HG02885 (cell line): ENCODE results near the gene ANKRD33B.
A peak's percentile ranks its signal among the peaks of the same experiment; 100 is the strongest.
"Not testable (repeated sequence)": the region's sequence is repeated elsewhere in the genome, so short reads cannot be mapped to it uniquely, and the experiment has no call there.

Experiments
- ATAC-seq: cut with Tn5 transposase; IDR thresholded peaks from one replicate; pipeline ENCODE4 v1.9.1; 2021; ENCODE audit warnings: mild to moderate bottlenecking; ENCODE audit not compliant: unreplicated experiment, poor library complexity

Gene ANKRD33B

DNA sequence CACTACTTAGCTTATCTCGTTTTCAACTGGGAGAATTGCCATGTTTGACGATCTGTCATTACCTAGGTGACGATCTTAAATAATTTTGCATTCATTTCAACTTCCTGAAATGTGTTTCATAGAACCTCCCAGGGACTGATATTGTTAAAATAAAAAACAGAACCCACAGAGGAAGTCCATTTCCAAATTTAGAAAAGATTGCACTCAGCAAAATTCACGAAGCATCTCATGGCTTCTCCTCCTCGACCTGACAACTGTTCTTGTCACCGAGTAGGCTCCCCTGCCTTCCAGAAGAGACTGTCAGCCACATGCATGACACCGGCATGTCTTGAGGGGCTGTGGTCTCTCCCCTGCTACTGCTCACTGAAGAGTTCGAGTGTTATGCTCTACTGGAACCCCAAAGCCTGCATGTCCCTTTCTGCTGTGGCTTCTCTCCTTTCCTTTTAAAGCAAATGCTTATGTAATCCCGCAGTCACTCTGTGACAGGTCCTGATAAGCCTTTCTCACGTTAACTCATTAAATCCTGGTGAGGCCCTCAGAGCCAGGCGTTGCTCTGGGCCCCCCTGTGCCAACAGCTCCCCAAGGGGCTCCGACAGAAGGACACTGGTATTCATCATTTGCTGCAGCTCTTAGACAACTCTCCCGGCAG lies 26.8 kb upstream of the ANKRD33B start:
- ATAC-seq: peak; percentile 46

DNA sequence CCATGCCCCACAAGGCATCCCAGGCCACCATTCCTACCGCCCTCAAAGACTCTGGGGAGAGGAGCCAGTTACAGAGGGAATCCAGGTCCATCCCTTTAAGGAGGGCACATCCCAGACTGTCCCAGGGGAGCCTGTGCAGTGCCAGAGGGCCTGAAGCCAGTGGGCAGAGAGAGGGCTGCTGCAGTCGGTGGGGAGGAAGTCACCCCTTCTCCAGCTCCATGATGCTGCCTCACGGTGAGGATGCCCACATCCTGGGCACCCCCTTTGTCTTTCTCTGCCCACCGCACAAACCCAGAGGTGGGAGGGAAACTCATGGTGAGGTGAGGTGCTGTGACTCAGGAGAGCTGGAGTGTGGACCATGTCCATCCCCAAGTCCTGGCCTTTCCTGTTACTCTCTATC lies 26.2 kb upstream of the ANKRD33B start:
- peak; percentile 19 for ATAC-seq

DNA sequence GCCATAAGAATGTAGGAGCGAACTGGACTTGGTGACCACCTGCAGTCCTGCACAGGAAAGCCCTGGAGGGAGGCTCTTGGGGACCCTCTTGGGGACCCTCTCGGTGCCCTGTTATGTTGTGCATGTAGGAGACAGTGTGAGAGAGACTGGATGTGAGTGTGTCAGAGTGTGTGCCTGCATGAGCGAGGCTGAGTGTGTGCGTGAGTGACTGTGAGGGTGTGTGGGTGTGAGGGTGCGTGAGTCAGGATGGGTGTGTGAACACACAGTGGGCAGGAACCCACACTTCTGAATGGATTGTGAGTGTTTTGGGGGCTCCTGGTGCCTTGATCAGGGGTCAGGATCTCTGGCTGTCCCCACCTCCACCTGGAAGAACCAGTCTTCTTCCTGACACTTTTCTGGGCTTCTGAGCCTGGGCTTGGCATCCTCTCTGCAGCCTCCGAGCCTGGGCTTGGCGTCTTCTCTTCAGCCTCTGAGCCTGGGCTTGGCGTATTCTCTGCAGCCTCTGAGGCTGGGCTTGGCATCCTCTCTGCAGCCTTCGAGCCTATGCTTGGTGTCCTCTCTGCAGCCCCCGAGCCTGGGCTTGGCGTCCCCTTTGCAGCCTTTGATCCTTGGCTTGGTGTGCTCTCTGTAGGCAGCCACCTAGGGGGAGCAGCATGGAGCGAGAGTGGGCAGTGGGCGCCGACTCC lies 25.6 kb upstream of the ANKRD33B start:
- no peak for ATAC-seq

DNA sequence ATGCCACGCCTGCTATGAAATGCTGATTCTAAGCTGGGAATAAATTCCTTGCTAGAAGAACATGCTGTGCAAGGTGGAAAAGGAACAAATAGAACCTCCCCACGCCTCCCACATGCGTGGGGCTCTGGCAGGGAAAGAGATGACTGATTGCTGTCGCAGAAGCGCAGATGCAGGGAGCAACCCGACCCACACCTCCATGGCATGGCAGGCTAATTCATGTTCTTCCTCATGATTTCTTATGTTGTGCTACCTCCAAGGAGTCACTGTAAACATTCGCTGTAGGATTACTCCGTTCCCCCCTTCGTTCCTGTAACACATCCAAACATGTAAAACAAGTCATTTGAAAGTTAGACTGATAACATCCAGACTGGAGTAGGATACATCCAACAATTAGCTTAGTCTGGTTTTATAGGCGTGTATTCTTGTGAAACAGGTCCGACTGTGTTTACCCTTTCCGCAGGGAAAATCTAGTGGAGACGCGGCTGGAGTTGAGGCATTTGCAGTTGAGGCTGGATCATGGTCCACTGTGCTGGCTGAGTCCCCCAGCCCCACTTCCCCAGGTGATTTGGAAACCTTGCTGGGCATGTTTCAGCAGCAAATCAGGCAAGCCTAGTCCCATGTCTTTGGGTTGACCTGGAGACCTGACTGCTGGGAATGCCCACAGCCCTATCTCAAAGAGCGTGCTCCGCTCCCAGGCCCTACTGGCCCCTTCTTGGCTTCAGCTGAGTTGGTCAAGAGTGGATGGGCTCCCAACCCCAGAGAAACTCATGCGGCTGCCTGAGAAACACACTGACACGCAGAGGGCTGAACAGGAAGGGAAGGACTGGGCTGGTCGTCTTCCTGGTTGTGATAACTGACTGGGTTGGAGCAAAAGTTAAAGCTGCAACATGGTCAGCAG lies 24.8 kb upstream of the ANKRD33B start:
- ATAC-seq: no peak

DNA sequence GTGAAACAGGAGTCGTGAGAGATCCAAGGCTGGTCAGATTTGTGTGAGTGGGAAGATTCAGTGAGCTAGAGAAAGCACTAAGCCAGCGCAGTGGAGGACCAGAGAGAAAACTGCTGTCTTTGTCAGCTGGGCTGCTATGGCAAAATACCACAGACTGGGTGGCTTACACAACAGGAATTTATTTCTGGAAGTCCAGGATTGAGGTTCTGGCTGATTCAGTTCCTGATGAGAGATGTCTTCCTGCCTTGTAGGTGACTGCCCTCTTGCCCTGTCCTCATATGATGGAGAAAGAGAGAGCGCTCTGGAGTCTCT lies 24.2 kb upstream of the ANKRD33B start:
- no peak for ATAC-seq

DNA sequence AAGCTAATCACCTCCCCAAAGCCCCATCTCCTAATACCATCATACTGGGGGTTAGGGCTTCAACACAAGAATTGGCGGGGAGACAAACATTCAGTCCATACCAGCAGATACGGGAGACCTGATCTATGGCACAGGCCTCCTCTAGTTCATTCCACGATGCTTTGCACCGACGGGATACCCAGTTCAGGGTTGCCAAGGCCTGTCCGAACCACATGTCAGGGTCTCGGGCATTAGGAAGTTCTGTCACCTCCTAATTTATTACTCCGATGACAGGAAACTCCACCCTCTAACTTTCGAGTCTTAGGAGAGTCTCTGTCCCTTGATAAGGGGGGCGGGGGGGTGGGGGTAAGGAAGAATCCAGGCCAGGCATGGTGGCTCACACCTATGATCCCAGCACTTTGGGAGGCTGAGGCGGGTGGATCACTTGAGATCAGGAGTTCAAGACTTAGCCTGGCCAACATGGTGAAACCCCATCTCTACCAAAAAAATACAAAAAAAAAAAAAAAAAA lies 23.8 kb upstream of the ANKRD33B start:
- ATAC-seq: no peak

DNA sequence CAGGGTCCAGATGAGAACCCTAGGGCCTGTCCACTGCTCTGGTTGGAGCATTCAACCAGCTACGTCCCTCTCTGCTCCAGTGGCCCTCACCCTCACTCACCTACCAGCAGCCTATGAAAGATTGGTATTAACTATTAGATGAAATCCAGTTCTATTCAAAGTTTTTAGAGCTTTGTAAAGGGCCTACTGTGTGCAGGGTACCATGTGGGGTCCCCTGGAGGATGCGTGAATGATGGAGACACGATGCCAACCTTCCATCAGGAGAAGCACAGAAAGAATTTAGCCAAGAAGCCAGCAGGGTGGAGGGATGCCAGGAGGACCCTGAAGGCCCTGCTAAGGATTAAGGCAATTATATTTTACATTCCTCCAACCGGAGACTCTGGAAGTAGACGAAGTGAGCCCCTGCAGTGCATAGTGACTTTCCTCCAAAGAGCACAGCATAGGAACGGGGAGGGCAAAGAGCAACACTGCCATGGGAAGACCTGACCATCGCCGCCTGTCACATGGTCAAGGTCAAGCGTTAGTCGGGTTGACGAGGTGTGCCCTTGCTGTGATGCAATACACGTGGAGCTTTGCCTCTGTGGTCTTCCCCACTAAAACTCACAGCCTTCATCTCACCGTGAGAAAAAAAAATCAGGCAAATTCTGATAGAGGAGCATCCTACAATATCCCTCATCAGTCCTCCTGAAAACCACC lies 22.8 kb upstream of the ANKRD33B start:
- ATAC-seq: no peak

DNA sequence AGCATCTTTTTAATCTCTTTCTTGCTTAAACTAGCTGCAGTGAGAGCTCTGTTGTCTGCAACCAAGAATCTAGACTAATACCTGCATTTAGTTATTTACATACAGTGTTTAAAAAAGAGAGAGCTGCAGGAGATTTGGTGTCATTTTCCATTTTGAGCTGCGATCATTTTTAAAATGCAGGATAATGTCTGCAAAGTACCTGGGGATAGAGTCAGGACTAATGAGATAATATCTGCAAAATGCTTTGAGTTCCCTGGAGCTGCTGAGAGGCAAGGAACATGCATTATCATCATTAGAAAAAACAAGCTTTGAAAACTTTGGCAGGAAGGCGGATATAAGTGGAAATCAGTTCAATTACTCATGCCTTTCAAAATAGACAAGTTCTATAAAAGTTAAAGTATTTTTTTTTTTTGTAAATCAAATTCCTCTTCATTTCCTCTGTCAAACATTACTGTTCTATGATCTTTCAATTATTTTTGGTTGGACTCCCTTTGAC lies 21.8 kb upstream of the ANKRD33B start:
- ATAC-seq: no peak

DNA sequence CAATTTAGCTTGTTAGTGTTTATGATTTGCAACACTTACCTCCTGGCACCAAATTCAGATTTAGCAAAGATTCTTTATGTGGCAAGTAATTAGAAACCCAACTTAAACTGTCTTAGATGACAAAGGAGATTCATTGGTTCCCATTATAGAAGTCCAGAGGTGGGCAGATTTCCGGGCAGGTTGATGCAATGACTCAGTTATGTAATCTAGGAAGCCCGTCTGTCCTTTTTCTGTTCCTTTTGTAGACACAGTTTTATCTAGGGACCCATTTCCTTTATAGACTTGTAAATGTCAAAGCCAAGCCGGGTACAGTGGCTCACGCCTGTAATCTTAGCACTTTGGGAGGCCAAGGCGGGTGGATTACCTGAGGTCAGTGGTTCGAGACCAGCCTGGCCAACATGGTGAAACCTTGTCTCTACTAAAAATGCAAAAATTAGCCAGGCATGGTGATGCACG lies 20.3 kb upstream of the ANKRD33B start:
- no peak for ATAC-seq

DNA sequence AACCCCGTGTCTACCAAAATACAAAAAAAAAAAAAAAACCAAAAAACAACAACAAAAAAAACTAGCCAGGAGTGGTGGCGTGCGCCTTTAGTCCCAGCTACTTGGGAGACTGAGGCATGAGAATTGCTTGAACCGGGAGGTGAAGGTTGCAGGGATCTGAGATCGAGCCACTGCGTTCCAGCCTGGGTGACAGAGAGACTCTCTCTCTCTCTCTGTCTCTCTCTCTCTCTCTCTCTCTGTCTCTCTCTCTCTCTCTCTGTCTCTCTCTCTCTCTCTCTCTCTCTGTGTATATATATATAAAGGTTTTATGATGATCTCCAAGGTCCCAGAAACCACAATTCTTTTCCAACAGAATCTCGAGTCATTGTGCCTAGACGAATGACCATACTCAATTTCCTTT lies 18.8 kb upstream of the ANKRD33B start:
- no peak for ATAC-seq

DNA sequence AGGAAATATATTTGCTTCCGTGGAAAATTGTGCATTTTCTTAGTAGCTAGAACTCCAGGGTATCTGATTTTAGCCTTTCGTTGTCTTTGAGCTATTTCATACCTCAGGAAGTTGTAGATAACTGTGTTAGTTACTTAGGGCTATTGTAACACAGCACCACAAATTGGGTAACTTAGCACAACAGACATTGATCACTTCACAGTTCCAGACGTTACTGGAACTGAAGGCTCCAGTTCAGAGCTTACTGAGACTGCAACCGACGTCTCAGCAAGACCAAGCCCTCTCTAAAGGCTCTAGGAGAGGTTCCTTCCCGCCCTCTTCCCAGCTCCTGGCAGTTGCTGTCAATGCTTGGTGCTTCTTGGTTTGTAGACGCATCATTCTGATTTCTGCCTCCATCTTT lies 17.7 kb upstream of the ANKRD33B start:
- ATAC-seq: no peak

DNA sequence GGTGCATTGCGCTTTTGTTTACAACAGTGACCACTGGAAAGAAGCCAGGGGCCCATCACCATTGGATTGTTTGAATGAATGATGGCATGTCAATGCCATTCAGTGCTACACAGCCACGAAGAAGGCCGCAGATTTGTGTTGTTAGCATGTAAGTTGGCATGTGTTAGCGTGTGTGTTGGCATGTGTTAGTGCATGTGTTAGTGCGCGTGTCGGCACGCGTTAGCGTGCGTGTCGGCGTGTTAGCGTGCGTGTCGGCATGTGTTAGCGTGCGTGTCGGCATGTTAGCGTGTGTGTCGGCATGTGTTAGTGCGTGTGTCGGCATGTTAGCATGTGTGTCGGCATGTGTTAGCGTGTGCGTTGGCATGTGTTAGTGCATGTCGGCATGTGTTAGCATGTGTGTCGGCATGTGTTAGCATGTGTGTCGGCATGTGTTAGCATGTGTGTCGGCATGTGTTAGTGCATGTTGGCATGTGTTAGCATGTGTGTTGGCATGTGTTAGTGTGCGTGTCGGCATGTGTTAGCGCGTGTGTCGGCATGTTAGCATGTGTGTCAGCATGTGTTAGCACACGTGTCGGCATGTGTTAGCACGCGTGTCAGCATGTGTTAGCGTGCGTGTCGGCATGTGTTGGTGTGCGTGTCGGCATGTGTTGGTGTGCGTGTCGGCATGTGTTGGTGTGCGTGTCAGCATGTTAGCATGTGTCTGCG lies 15.3 kb upstream of the ANKRD33B start:
- no peak for ATAC-seq

DNA sequence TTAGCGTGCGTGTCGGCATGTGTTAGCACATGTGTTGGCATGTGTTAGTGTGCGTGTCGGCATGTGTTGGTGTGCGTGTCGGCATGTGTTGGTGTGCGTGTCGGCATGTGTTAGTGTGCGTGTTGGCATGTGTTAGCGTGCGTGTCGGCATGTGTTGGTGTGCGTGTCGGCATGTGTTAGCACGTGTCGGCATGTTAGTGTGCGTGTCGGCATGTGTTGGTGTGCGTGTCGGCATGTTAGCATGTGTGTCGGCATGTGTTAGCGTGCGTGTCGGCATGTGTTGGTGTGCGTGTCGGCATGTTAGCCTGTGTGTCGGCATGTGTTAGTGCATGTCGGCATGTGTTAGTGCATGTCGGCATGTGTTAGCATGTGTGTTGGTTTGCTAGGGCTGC lies 14.8 kb upstream of the ANKRD33B start:
- ATAC-seq: not testable (repeated sequence)

DNA sequence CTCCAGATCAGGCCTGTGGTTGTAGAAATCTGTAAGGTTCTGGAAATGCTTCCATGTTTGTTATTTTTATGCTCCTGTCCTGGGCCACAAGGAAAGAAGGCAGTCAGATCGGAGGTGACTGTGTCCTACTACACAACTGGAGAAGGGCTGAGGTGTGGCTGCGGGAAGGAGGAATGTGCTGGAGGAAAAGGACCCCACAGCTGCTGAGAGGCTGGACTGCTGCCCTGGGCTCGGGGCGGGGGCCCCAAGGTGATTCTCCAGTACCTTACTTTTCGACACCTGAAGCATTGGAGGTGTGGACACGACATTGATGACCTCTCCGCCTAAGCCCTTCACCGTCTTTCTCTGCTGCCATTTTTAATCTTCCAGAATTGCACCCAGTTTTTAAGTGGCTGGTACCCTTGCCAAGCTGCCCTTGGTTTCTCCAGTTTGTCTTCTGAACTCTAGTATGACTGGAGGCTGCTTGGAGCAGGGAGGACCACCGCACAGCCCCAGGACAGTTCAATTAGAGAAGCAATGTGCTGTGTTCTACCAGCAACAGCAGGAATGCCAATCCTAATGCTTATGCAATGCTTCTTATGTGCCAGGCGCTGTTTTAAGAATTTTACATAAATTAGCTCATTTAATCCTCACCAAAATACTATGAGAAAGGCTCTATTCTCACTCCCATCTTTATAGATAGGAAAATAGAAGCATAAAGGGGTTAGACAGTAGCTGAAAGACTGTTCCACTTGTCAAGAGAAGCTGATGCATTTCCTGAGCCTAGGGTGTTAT lies 13.5 kb upstream of the ANKRD33B start:
- no peak for ATAC-seq

DNA sequence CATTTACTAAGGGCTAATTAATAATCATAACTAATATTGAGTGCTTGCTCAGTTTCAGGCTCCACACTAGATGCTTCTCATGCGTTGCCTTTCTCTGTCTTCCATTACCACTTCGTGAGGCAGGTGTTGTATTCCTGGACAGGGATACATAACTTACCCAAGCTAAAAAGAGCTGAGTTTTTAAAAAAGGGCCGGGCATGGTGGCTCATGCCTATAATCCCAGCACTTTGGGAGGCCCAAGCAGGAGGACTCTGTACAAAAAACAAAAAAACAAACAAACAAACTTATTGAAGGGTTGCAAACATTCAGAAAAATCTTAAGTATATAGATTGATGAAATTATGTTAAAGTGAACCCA lies 12.1 kb upstream of the ANKRD33B start:
- ATAC-seq: no peak

DNA sequence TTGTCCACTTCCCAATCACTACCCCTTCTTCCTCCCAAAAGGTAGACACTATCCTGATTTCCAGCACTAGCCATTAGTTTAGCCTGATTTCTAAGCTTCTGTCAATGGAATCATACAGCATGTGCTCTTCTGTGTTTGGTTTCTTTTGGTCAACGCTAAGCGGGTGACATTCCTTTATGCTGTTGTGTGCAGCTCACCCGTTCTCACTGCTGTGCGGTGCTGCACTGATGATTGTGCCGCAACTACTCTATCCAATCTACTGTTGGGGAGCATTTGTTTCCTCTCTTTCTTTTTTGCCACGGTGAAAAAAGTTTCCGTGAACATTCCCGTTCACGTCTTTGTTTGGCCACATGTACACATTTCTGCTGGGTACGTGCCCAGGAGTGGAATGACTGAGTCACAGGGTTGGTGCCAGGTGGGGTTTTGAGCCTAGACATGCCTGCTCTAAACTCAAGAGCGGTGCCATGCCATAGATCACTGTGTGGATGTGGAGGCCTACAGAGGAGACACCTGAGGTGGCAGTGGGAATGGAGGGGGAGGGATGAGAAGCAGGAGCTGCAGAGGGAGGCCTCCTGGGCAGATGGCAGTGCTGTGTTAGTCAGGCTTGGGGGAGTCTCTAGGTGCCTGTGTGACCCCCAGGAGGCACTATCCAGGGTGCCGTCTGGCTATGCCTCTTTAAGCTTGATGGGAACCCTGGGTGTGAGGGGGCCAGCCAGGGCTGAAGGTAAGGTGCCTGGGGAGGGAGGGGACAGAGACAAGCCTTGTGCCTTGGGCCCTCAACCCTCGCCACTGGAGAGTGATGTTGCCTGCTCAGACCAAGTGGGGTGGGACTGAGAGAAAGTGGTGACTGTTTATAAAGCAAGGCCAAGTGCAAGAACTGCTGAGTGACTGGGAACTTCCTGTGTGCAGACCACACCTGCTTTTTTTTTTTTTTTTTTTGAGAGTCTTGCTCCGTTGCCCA lies 11.4 kb upstream of the ANKRD33B start:
- peak; percentile 62 for ATAC-seq

DNA sequence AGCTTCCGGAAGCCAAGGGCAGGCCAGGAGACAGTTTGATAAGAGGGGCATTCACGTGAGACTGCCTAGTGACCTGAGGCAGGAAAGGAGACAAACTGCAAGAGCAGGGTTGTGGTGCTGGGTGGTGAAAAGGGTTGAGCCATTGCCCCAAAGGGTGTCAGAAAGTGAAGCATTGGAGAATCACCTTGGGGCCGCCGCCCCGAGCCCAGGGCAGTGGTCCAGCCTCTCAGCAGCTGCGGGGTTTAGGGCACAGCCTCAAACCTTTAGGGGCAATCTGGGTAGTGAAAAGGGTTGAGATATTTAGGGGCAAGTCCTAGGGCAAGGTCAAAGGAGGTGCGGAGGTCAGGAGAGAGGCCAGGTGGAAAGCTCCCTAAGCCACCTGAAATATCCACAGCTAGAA lies 10.4 kb upstream of the ANKRD33B start:
- no peak for ATAC-seq

DNA sequence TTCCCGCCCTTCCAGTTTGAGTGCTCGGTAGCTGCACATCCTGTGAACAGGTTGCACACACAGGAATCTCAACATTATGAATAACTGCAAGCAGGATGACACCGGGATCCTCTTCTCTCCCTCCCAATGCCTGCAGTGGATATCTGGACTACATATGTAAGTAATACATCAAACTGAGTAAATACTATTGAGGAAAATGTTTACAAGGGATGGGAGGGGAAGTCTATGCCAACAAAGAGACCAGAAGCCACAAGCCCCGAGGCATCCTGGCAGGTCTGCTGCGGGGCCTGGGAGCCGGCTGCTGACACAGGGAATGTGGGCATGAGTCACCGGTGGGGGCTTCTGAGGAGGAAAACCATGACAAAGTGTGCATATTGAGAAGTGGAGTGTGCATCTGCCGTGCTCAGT lies 8.6 kb upstream of the ANKRD33B start:
- no peak for ATAC-seq
